HG02763 (cell line): Measurements from ENCODE around the gene CCR8.
A peak's percentile ranks its signal among the peaks of the same experiment; 100 is the strongest.
"Not testable (repeated sequence)": the region's sequence is repeated elsewhere in the genome, so short reads cannot be mapped to it uniquely, and the experiment has no call there.

Experiments used
- ATAC-seq: cut with Tn5 transposase; IDR thresholded peaks from one replicate; pipeline ENCODE4 v1.9.1; 2021; ENCODE audit warnings: mild to moderate bottlenecking, moderate library complexity; ENCODE audit not compliant: unreplicated experiment

The CCR8 gene

GRCh38 chr3:39313289-39313688 is 16.2 kb upstream of the CCR8 start:
- no peak for ATAC-seq

DNA sequence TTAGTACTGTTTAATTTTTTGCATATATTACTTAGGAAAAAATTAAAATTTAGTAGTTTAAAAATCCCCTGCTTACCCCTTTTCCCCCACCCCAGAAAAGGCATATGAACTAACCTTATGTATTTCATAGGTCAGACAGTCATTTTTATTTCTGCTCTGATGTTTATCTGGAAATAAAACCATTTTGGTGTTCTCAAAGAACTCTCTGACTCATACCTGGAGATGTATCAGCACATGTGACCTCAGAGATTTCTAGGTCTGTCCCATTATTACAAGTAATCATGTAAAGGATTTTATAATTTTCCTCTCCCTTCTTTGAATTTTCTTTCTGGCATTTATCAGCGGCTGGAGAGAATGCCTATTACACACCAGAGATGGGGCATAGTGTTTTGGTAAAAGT is 14.1 kb upstream of the CCR8 start:
- no peak for ATAC-seq

- no peak for ATAC-seq
Measured at GRCh38 chr3:39317571-39318169, 11.8 kb upstream of the CCR8 start.

DNA sequence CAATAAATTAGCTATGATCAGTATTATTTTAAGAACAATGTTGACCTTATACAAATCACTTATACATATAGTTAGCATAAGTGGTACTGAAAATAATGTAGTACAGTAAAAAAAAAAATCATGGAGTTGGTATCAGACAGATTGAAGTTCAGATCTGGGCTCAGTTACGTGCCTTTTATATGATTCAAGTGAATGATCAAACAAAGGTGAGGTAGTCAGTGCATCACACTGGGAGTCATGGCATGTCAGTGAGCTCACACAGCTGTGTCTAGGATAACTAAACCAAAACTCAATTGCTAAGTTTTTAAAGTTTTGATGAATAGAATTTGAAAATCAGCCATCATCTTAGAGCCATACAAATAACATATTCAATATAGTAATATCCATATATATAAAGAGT is 11.2 kb upstream of the CCR8 start:
- no peak for ATAC-seq

GRCh38 chr3:39319249-39319648 is 10.3 kb upstream of the CCR8 start:
- no peak for ATAC-seq

GRCh38 chr3:39321574-39321983 is 7.9 kb upstream of the CCR8 start:
- ATAC-seq = not testable (repeated sequence)

DNA sequence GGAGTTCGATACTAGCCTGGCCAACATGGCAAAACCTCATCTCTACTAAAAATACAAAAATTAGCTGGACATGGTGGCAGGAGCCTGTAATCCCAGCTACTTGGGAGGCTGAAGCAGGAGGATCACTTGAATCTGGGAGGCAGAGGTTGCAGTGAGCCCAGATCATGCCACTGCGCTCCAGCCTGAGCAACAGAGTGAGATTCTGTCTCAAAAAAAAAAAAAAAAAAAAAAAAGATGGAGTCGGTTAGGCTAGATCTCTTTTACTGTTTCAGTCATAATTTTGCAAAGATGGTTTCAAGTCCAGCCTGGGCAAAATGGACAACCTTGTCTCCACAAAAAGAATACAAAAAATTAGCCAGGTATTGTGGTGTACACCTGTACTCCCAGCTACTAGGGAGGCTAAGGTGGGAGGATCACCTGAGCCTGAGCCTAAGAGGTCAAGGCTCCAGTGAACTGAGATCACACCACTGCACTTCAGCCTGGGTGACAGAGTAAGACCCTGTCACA is 7.2 kb upstream of the CCR8 start:
- not testable (repeated sequence) for ATAC-seq

DNA sequence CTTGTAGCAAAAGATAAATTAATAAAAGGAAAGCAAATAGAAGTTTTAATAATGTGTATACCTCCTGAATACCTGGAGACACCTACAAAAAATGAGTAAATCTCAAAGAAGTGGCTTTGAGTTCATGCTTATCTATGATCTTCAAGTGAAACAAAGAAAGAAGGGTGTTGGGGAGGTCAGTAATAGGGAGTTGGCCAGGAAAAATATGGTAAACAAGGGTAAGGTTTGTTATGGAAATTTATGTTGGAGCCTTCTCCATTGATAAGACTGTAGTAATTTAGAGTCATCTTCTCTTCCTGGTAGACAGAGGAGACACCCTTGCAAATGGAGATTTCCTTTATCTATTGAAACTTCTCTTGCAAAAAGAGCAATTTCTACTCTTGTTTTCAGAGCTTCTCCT is 6.6 kb upstream of the CCR8 start:
- no peak for ATAC-seq

DNA sequence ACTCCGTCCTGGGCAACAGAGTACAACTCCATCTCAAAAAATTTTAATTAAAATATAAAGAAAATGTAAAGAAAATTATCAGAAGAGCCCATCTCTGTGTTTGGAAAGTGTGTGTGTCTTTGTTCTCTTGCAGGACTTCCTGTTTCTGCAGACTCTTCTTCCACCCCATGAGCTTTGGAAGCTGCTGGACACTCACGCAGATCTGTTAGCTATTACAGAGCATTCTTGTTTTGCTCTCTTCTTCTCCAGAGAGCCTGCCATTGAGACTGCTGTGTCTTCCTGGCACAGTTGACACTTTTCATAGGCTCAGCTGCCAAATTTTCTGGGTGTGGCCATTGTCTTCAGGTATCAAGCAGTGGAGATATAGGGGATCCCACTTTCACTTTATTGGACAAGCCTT is 6.0 kb upstream of the CCR8 start:
- no peak for ATAC-seq

DNA sequence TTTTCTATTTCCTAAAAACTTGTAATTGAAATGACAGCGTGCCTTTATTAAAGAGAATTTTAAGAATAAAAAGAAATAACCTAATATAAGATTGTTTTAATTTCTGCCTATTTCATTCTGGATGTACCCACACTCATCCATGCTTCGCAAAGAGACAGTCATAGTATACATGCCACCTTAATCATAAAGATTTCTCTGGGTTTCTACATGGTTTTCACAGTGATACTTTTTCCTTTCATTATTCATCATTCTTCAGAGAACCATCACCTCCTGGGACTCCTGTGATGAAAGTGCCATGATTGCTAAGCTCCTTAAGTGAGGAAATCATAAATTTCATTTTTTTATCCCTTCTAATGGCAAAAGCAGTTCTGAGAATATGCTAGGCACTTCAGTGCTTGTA is 4.3 kb upstream of the CCR8 start:
- ATAC-seq = no peak

DNA sequence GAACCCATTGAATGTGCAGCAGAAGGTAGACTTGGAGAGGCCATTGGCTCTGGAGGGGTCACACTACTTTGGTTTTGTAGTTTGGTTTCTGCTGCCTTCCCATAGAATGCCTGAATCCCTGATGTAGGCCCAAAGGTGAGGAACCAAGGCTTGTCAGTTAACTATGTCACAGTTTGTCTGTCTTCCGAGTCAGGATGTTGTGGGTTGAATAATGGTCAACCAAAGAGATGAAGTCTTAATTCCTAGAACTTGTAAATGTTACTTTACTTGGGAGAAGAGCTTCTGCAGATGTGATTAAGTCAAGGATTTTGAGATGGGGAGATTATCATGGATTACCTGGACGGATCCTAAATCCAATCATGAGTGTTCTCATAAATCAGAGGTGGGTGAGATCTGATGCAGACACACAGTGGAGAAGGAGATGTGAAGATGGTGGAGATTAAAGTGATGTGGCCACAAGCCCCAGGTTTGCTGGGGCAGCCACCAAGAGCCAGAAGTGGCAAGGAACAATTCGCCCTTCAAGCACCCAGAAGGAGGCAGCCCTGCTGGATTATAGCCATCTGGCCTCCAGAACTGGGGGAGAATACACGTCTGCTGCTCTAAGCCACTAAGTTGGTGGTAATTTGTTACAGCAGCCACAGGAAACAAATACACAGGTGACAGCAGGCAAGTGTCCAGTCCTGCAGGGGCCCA is 2.3 kb upstream of the CCR8 start:
- no peak for ATAC-seq

DNA sequence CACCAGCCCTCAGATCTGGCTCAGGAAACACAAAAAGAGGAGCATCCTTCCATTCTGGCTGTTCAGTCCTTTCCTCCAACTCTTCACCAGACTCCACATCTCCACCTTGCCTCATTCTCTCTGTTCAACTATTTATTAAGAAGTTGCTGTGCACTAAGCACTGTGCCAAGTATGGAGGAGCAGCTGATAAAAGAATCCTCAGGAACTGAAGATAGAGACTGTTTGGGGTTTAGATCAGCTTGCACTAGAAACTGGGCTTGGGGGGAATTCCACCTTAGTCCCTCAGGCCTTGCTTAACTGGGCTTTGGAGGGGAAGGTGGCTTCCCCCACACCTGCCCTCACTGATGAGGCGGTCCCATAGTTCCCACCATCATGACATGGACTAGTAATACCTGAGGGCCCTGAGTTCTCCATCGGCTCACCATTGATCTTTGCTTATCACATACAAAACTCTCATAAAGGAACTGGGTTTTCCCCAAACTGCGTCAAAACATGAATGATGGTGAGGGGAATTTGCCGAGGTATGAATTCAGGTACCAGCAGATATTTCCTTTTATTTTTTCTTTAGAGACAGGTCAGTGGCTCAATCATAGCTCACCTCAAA is 1.7 kb upstream of the CCR8 start:
- peak; percentile 55 for ATAC-seq

DNA sequence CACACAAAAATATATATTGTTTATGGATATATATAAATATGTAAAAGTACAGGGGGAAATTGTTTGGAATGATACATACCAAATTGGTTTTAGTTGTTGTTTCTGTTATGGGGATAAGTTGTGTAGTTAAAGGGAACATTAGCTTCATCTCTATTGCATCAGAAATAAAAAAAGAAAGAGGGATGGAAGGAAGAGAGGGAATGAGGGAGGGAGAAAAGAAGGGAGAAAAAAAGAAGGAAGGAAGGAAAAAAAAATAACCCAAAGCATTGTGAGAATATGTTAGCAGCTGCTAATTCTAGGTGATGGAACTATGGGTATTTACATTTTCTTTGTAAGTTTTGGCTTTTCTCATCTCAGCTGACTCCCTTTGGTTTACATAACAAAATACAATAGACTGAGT is 1.3 kb downstream of the CCR8 start:
- no peak for ATAC-seq

DNA sequence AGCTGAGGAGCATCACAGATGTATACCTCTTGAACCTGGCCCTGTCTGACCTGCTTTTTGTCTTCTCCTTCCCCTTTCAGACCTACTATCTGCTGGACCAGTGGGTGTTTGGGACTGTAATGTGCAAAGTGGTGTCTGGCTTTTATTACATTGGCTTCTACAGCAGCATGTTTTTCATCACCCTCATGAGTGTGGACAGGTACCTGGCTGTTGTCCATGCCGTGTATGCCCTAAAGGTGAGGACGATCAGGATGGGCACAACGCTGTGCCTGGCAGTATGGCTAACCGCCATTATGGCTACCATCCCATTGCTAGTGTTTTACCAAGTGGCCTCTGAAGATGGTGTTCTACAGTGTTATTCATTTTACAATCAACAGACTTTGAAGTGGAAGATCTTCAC is 3.0 kb downstream of the CCR8 start:
- ATAC-seq = no peak

GRCh38 chr3:39333607-39334006 is 4.1 kb downstream of the CCR8 start:
- no peak for ATAC-seq

DNA sequence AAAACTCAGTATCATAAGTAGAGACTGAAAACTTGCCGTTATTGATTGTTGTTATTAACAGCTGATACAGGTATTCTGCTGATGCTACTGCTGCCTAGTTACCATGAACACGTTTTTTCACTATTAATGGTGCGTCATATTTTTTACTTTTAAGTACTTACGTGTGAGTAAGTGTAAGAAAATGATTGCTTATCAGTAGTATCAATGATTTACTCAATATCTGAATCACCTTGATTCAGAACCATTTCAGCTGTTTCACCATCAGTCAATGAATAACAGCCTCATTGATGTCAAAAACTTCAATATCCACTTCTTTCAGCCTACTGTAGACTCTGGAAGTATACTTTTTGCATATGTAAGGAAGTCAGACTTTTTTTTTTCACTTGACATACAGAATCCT is 4.7 kb downstream of the CCR8 start:
- ATAC-seq = no peak

- no peak for ATAC-seq
Measured at GRCh38 chr3:39338201-39338600, 8.7 kb downstream of the CCR8 start.

DNA sequence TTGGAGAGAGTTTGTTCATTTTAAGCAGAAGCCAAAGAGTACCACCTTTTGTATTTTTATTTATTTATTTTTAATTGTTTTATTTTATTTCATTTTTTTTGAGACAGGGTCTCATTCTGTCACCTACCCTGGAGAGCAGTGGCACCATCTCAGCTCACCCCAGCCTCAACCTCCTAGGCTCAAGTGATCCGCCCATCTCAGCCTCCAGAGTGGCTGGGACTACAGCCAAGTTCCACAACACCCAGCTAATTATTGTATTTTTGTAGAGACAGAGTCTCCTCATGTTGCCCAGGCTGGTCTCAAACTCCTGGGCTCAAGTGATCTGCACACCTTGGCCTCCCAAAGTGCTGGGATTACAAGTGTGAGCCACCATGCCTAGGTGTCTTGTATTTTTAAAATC is 9.6 kb downstream of the CCR8 start:
- ATAC-seq = no peak

- ATAC-seq = no peak
Measured at GRCh38 chr3:39343076-39343717, 13.7 kb downstream of the CCR8 start.

DNA sequence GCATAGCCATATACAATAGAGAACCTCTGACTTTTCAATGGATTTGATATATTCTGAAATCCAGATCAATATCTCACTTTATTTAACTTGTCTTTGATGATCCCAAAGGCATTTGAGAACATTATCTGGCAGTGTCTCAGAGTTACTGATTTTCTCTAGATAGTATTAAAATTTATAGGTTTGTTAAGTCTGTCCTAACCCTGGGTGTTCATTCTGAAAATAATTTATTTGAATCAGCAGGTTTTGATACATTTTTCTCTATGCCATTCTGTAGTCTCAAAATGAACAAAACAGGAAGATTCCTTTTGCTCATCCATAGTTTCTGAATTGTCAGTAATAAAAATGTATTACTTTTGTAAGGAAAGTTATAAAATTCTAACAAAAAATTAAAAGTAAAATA is 14.3 kb downstream of the CCR8 start:
- ATAC-seq = no peak

- no peak for ATAC-seq
Measured at GRCh38 chr3:39344746-39345344, 15.3 kb downstream of the CCR8 start.
